Ovary (tissue), 3 donors: Measurements from ENCODE around the gene MSH3.

Experiments used
- CTCF ChIP-seq, 3 donors: fragments of 450-650 bp in 2 of 3; fragments of 200-600 bp in 1 of 3; IDR thresholded peaks; one replicate each; pipeline versions ENCODE4 v1.5.1 to v1.8.0; 2016 to 2022; ENCODE audit warnings: antibody characterized with exemption in 3 of 3, mild to moderate bottlenecking in 1 of 3
- EP300 ChIP-seq: sonication (generic); formaldehyde crosslinking; IDR thresholded peaks from one replicate; pipeline ENCODE4 v1.6.1; 2017; ENCODE audit warnings: antibody characterized with exemption
- donor health status: DM: no; HTN: no; CAD: no.

GRCh38 chr5:80615266-80615914, 39.1 kb upstream of the MSH3 start:
- TF ChIP-seq CTCF (IDR thresholded peaks at IDR 0.05) (no peak), EP300 (no peak)
